ENCODE measurements around the gene ERN2.

ERN2 gene

GRCh38 chr16:23683487-23683886 is 29.5 kb downstream of the ERN2 start:
- no peak for DNase-seq

- no peak for DNase-seq
Observed at GRCh38 chr16:23682181-23682580, 30.8 kb downstream of the ERN2 start.

- no peak for DNase-seq
Observed at GRCh38 chr16:23679986-23680336, 33.1 kb downstream of the ERN2 start.

- no peak for DNase-seq
Observed at GRCh38 chr16:23679274-23679985, 33.6 kb downstream of the ERN2 start.

GRCh38 chr16:23678430-23679273 is 34.4 kb downstream of the ERN2 start, which contains the start of gene PLK1:
PLK1 (plus strand) TSS chr16:23678889; CDS start chr16:23678933, 44 bp downstream.
- DNase-seq, result peak; percentile 82

- no peak for DNase-seq
Observed at GRCh38 chr16:23676924-23677480, 36.0 kb downstream of the ERN2 start.

- DNase-seq, result no peak
Observed at GRCh38 chr16:23673971-23674614, 38.9 kb downstream of the ERN2 start.

GRCh38 chr16:23670137-23670776 is 42.8 kb downstream of the ERN2 start:
- no peak for DNase-seq

GRCh38 chr16:23668873-23669272 is 44.1 kb downstream of the ERN2 start:
- no peak for DNase-seq

GRCh38 chr16:23668225-23668624 is 44.8 kb downstream of the ERN2 start:
- no peak for DNase-seq

GRCh38 chr16:23667355-23667659 is 45.7 kb downstream of the ERN2 start:
- DNase-seq, result no peak

GRCh38 chr16:23666571-23667354 is 46.3 kb downstream of the ERN2 start:
- no peak for DNase-seq

- DNase-seq, result no peak
Observed at GRCh38 chr16:23663918-23664317, 49.1 kb downstream of the ERN2 start.

GRCh38 chr16:23651943-23652468 is 61.0 kb downstream of the ERN2 start:
- no peak for DNase-seq

GRCh38 chr16:23650674-23651416 is 62.2 kb downstream of the ERN2 start:
- no peak for DNase-seq

GRCh38 chr16:23642246-23642774 is 70.7 kb downstream of the ERN2 start:
- no peak for DNase-seq

- DNase-seq, result peak; percentile 93
Observed at GRCh38 chr16:23640931-23641765, 71.9 kb downstream of the ERN2 start, which contains the start of the genes DCTN5 and PALB2. DCTN5 (plus strand) TSS chr16:23641466; CDS start chr16:23641543, 77 bp downstream. PALB2 (minus strand) TSS chr16:23641310; CDS start chr16:23641157, 153 bp downstream.

GRCh38 chr16:23640615-23640930 is 72.4 kb downstream of the ERN2 start:
- no peak for DNase-seq
